Measurements from ENCODE around the gene HRH3.

The HRH3 gene

GRCh38 chr20:62248890-62249560 is 28.9 kb upstream of the HRH3 start (continued):
- no peak for TF ChIP-seq CTCF (tag by site-specific recombination; IDR thresholded peaks at IDR 0.05)

- no peak overlapping the region for H3K27ac ChIP-seq (ENCODE audit: extremely low read depth, low read depth, low read length)
- POLR2A ChIA-PET, result no interaction called here
- peaks cover 0 to 32% of the 10 kb centered on the region in 2 experiments; a peak in 2 of 3 replicates for H3K36me3 ChIP-seq (ENCODE audit: control insufficient read depth in 2 of 2, insufficient read depth in 1 of 2, low read length in 2 of 2)
- H3K4me1 ChIP-seq (ENCODE audit: control insufficient read depth, insufficient read depth, low read length), result no peaks in the 10 kb centered on the region
- H3K4me3 ChIP-seq (ENCODE audit: low read depth, low read length), result no peak overlapping the region
- TF ChIP-seq GLI4 (tag by site-specific recombination; IDR thresholded peaks at IDR 0.05), result no peak
- peak; percentile 54; the same call in 1 of the 2 replicates for TF ChIP-seq ZNF449 (tag by site-specific recombination; IDR thresholded peaks at IDR 0.05)
- no peaks in the 10 kb centered on the region for H3K9me3 ChIP-seq (ENCODE audit: control insufficient read depth, insufficient read depth, low read depth, low read length)
- CTCF ChIA-PET, result interaction anchor here (0.6 kb wide), 1 partner anchor 34 kb away, joined by 4 read pairs; no protein-coding TSS in a partner anchor
Observed at GRCh38 chr20:62246872-62247652, 27.0 kb upstream of the HRH3 start.

GRCh38 chr20:62246431-62246830 is 26.4 kb upstream of the HRH3 start:
- H3K9me3 ChIP-seq (ENCODE audit: control insufficient read depth, insufficient read depth, low read depth, low read length), result no peaks in the 10 kb centered on the region
- H3K4me3 ChIP-seq (ENCODE audit: low read depth, low read length), result no peak overlapping the region
- H3K36me3 ChIP-seq (ENCODE audit: control insufficient read depth in 2 of 2, insufficient read depth in 1 of 2, low read length in 2 of 2), result peaks cover 0 to 38% of the 10 kb centered on the region in 2 experiments; a peak in 1 of 3 replicates
- H3K27ac ChIP-seq (ENCODE audit: extremely low read depth, low read depth, low read length), result no peak overlapping the region
- no peaks in the 10 kb centered on the region for H3K4me1 ChIP-seq (ENCODE audit: control insufficient read depth, insufficient read depth, low read length)
- ChIA-PET CTCF (interaction anchor here (0.6 kb wide), 1 partner anchor 35 kb away, joined by 4 read pairs; no protein-coding TSS in a partner anchor), POLR2A (no interaction called here)
- TF ChIP-seq ZNF404 (tag by site-specific recombination; IDR thresholded peaks at IDR 0.05), result no peak
- TF ChIP-seq ZBTB17 (tag by site-specific recombination; IDR thresholded peaks at IDR 0.05), result no peak
- TF ChIP-seq ZNF248 (tag by site-specific recombination; IDR thresholded peaks at IDR 0.05), result no peak
- TF ChIP-seq ZNF223 (tag by site-specific recombination; IDR thresholded peaks at IDR 0.05), result no peak
- TF ChIP-seq ZNF292 (tag by site-specific recombination; IDR thresholded peaks at IDR 0.05; ENCODE audit: borderline replicate concordance, low read depth), result no peak
- TF ChIP-seq ZSCAN18 (tag by site-specific recombination; IDR thresholded peaks at IDR 0.05), result no peak
- no peak for TF ChIP-seq ZBTB44 (tag by site-specific recombination; IDR thresholded peaks at IDR 0.05)
- TF ChIP-seq PBX3 (CRISPR knock-in tag; IDR thresholded peaks at IDR 0.05), result no peak
- no peak for TF ChIP-seq ZNF394 (tag by site-specific recombination; IDR thresholded peaks at IDR 0.05; ENCODE audit: borderline replicate concordance)
- no peak for TF ChIP-seq BCL11A (tag by site-specific recombination; IDR thresholded peaks at IDR 0.05; ENCODE audit: low read depth)
- TF ChIP-seq ZNF335 (tag by site-specific recombination; conservative IDR thresholded peaks at IDR 0.05), result no peak
- no peak for TF ChIP-seq ZNF544 (tag by site-specific recombination; IDR thresholded peaks at IDR 0.05)

All from HEK293 (cell line).